Activated CD8-positive, alpha-beta memory T cell treated with anti-CD3 and anti-CD28 coated beads, Interleukin-2, amount 50 U/mL, for 24 hours (primary cell): ENCODE data around the gene CYP24A1.
A peak's percentile ranks its signal among the peaks of the same experiment; 100 is the strongest.

Source experiments
- DNase-seq: peaks from one replicate; pipeline ENCODE4 v3.0.0-alpha.2; 2020; ENCODE audit errors: extremely low read depth

Gene CYP24A1

GRCh38 chr20:54173653-54174456 lies at the start of gene CYP24A1:
CYP24A1 (minus strand) TSS chr20:54173986; CDS start chr20:54173579, 407 bp downstream.
- DNase-seq, result no peak

- DNase-seq, result no peak
Observed at GRCh38 chr20:54223285-54223684, 49.5 kb upstream of the CYP24A1 start.

GRCh38 chr20:54221996-54222890 lies 48.5 kb upstream of the CYP24A1 start:
- no peak for DNase-seq

- DNase-seq, result no peak
Observed at GRCh38 chr20:54221353-54221752, 47.6 kb upstream of the CYP24A1 start.

- DNase-seq, result no peak
Observed at GRCh38 chr20:54220722-54221121, 46.9 kb upstream of the CYP24A1 start.

- DNase-seq, result no peak
Observed at GRCh38 chr20:54219751-54220426, 46.1 kb upstream of the CYP24A1 start.

- DNase-seq, result no peak
Observed at GRCh38 chr20:54218470-54218869, 44.7 kb upstream of the CYP24A1 start.

- DNase-seq, result no peak
Observed at GRCh38 chr20:54217762-54218161, 44.0 kb upstream of the CYP24A1 start.

GRCh38 chr20:54215157-54215789 lies 41.5 kb upstream of the CYP24A1 start:
- DNase-seq, result no peak

GRCh38 chr20:54214566-54214965 lies 40.8 kb upstream of the CYP24A1 start:
- no peak for DNase-seq

GRCh38 chr20:54212871-54213270 lies 39.1 kb upstream of the CYP24A1 start:
- no peak for DNase-seq

- DNase-seq, result no peak
Observed at GRCh38 chr20:54212226-54212625, 38.4 kb upstream of the CYP24A1 start.

GRCh38 chr20:54209216-54209813 lies 35.5 kb upstream of the CYP24A1 start:
- no peak for DNase-seq

- no peak for DNase-seq
Observed at GRCh38 chr20:54208548-54209176, 34.9 kb upstream of the CYP24A1 start.

- DNase-seq, result peak; percentile 33
Observed at GRCh38 chr20:54207743-54208547, 34.2 kb upstream of the CYP24A1 start, which contains the start of gene PFDN4. PFDN4 (plus strand) TSS chr20:54208087; CDS start chr20:54208101, 14 bp downstream.

GRCh38 chr20:54207053-54207742 lies 33.4 kb upstream of the CYP24A1 start:
- no peak for DNase-seq

GRCh38 chr20:54205450-54205849 lies 31.7 kb upstream of the CYP24A1 start:
- DNase-seq, result no peak

GRCh38 chr20:54204481-54204880 lies 30.7 kb upstream of the CYP24A1 start:
- no peak for DNase-seq

- DNase-seq, result no peak
Observed at GRCh38 chr20:54204063-54204462, 30.3 kb upstream of the CYP24A1 start.
